ENCODE data around the gene ZDHHC14.
"Not testable (repeated sequence)": the region's sequence is repeated elsewhere in the genome, so short reads cannot be mapped to it uniquely, and the experiment has no call there.

Gene ZDHHC14

GRCh38 chr6:157390273-157391060, 9.5 kb downstream of the ZDHHC14 start:
- no peak for DNase-seq (ENCODE audit: low spot score)
- TF ChIP-seq CTCF (IDR thresholded peaks at IDR 0.05; ENCODE audit: extremely low read depth, missing control alignments) = no peak

GRCh38 chr6:157392927-157393668, 12.1 kb downstream of the ZDHHC14 start:
- no peak for DNase-seq (ENCODE audit: low spot score)
- TF ChIP-seq CTCF (IDR thresholded peaks at IDR 0.05; ENCODE audit: extremely low read depth, missing control alignments) = no peak

- TF ChIP-seq CTCF (IDR thresholded peaks at IDR 0.05; ENCODE audit: extremely low read depth, missing control alignments) = no peak
- DNase-seq (ENCODE audit: low spot score) = no peak
Measured at GRCh38 chr6:157393669-157394327, 12.8 kb downstream of the ZDHHC14 start.

- DNase-seq (ENCODE audit: low spot score) = not testable (repeated sequence)
Measured at GRCh38 chr6:157395199-157395598, 14.2 kb downstream of the ZDHHC14 start.

GRCh38 chr6:157396026-157396425, 15.0 kb downstream of the ZDHHC14 start:
- no peak for TF ChIP-seq CTCF (IDR thresholded peaks at IDR 0.05; ENCODE audit: extremely low read depth, missing control alignments)
- no peak for DNase-seq (ENCODE audit: low spot score)

- DNase-seq (ENCODE audit: low spot score) = no peak
- no peak for TF ChIP-seq CTCF (IDR thresholded peaks at IDR 0.05; ENCODE audit: extremely low read depth, missing control alignments)
Measured at GRCh38 chr6:157397660-157398059, 16.7 kb downstream of the ZDHHC14 start.

- no peak for TF ChIP-seq CTCF (IDR thresholded peaks at IDR 0.05; ENCODE audit: extremely low read depth, missing control alignments)
- no peak for DNase-seq (ENCODE audit: low spot score)
Measured at GRCh38 chr6:157398151-157398550, 17.2 kb downstream of the ZDHHC14 start.
